Tibial nerve (tissue), 4 donors: ENCODE data around the gene PPP4R1. TPM values are rescaled to one million over a fixed set of nuclear protein-coding genes. Genes with fewer than 3 reads are reported as not detected.

ENCODE experiments used
- DNase-seq, 2 donors: peaks; one replicate each; pipeline ENCODE4 v3.0.0-alpha.2; 2019; ENCODE audit warnings: low spot score in 2 of 2
- H3K27ac ChIP-seq, 4 donors: fragments of 200-600 bp; sonication (generic) in 3 of 4; one replicate each; pipeline ENCODE4 v1.5.1; 2017 to 2019; ENCODE audit warnings: mild to moderate bottlenecking in 1 of 4
- H3K27me3 ChIP-seq, 2 donors: fragments of 200-600 bp; sonication (generic) in 1 of 2; one replicate each; pipeline versions ENCODE4 v1.5.1 to v1.6.0; 2017 to 2019
- H3K36me3 ChIP-seq, 3 donors: fragments of 200-600 bp; sonication (generic); one replicate each; pipeline ENCODE4 v1.5.1; 2018 to 2019
- H3K4me1 ChIP-seq, 4 donors: fragments of 200-600 bp; sonication (generic) in 3 of 4; one replicate each; pipeline ENCODE4 v1.5.1; 2017 to 2019
- H3K4me3 ChIP-seq, 4 donors: fragments of 200-600 bp; sonication (generic) in 3 of 4; one replicate each; pipeline ENCODE4 v1.5.1; 2017 to 2019; ENCODE audit warnings: mild to moderate bottlenecking in 1 of 4, moderate library complexity in 1 of 4
- H3K9me3 ChIP-seq, 4 donors: fragments of 200-600 bp; sonication (generic) in 3 of 4; one replicate each; pipeline ENCODE4 v1.5.1; 2017 to 2019
- EP300 ChIP-seq, 2 donors: sonication (generic); formaldehyde crosslinking; IDR thresholded peaks; one replicate each; pipeline ENCODE4 v1.6.1; 2017; ENCODE audit warnings: antibody characterized with exemption in 2 of 2, mild to moderate bottlenecking in 1 of 2
- POLR2A ChIP-seq, 2 donors: fragments of 450-650 bp; IDR thresholded peaks; one replicate each; pipeline ENCODE4 v1.6.1; 2017; ENCODE audit warnings: antibody characterized with exemption in 2 of 2, mild to moderate bottlenecking in 2 of 2, moderate library complexity in 2 of 2
- WGBS, 2 donors: methylation state at CpG; one replicate each; pipeline ENCODE4 v1.1.5; 2018; 5-methylcytosine and 5-hydroxymethylcytosine counted together
- total RNA-seq, 4 donors: library from RNA; depleted of rRNA; stranded (reverse); fragments of >200 nt; gene quantifications; one replicate each; pipeline ENCODE4 v1.1.0, GENCODE V29; 2016
- TF ChIP-seq, protein P1 (sequence below), 5 experiments: fragments of 200-600 bp in 3 of 5; fragments of 450-650 bp in 2 of 5; sonication (generic) in 3 of 5; IDR thresholded peaks; one replicate each; pipeline ENCODE4 v1.5.1; 2016 to 2019; ENCODE audit warnings: antibody characterized with exemption in 5 of 5, mild to moderate bottlenecking in 3 of 5, moderate library complexity in 2 of 5

Gene PPP4R1
- total RNA-seq, 4 donors from 2014 or later, result 97.7 to 124 (median 102) TPM

DNA sequence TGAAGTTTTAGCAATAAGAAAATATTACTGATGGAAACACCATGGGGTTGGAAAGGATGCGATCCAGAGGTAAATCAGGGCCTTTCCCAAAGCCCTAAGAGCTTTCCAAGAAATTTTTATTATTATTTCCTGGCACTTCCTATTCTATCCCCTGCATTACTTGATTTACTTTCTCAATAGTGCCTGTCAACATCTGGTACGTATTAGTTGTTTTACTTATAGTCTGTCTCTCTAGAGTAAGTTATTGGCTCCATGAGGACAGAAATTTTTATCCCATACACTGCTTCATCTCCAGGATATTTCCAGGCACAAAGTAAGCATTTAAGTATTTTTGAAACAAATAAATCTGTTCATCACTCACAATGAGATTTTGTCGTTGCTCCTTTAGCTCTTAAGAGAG, 18.1 kb downstream of the PPP4R1 start:
- no peaks in the 10 kb centered on the region for H3K27me3 ChIP-seq
- 36 to 46% methylated on average over 3 of the region's 3 CpGs for WGBS, 2 donors
- peaks cover 0 to 45% (median 0%) of the 10 kb centered on the region in 3 donors for H3K36me3 ChIP-seq
- H3K4me3 ChIP-seq, result no peak overlapping the region
- peaks cover 0 to 22% (median 9%) of the 10 kb centered on the region in 4 donors for H3K4me1 ChIP-seq
- H3K9me3 ChIP-seq, result peaks cover 0 to 40% (median 10%) of the 10 kb centered on the region in 4 donors
- no peak overlapping the region for H3K27ac ChIP-seq
- DNase-seq, result no peak
- TF ChIP-seq EP300 (IDR thresholded peaks at IDR 0.05) (no peak), POLR2A (IDR thresholded peaks at IDR 0.05) (no peak)
- TF ChIP-seq, protein P1, sequence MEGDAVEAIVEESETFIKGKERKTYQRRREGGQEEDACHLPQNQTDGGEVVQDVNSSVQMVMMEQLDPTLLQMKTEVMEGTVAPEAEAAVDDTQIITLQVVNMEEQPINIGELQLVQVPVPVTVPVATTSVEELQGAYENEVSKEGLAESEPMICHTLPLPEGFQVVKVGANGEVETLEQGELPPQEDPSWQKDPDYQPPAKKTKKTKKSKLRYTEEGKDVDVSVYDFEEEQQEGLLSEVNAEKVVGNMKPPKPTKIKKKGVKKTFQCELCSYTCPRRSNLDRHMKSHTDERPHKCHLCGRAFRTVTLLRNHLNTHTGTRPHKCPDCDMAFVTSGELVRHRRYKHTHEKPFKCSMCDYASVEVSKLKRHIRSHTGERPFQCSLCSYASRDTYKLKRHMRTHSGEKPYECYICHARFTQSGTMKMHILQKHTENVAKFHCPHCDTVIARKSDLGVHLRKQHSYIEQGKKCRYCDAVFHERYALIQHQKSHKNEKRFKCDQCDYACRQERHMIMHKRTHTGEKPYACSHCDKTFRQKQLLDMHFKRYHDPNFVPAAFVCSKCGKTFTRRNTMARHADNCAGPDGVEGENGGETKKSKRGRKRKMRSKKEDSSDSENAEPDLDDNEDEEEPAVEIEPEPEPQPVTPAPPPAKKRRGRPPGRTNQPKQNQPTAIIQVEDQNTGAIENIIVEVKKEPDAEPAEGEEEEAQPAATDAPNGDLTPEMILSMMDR (IDR thresholded peaks at IDR 0.05), result no peak

DNA sequence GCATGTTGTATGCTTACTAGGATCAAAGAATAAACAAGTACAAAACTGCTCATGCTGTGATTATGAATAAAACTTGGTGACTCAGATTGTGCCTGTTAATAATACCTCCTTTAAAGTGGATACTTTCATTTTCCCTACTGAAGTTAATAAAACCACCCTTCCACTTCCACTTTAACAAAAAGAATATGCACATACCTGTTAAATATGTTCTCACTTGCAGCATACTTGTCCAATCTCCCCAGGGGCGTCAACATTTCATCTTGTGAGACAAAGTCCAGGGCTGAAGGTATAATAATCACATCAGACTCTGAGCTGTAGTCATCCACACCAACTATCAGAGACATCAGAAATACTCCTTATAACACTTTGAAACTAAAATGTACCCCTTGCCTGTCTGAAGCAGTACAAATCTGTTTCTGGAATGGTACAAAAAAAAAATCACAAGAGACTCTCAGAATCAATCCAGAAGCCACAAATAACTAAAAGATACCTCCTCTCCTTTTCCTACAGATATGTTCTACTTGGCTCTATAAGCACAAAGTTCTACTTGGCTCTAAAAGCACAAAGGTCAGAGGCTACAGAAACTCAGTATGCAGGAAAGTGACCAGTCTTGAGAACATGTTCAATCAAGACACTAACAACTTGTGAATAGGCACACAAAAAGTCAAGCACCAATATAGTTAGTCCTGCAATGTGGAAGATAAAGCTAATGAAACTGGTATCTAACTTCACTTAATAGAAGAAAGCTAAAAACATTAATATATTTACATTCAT, 19.3 kb downstream of the PPP4R1 start:
- Histone ChIP-seq H3K9me3 (peaks cover 0 to 29% (median 5%) of the 10 kb centered on the region in 4 donors), H3K36me3 (peaks cover 0 to 48% (median 0%) of the 10 kb centered on the region in 3 donors), H3K4me3 (no peak overlapping the region), H3K27me3 (no peaks in the 10 kb centered on the region), H3K4me1 (peaks cover 0 to 22% (median 9%) of the 10 kb centered on the region in 4 donors), H3K27ac (peak overlapping the region in 1 of 4 donors; percentile 3)
- TF ChIP-seq POLR2A (IDR thresholded peaks at IDR 0.05), result no peak
- TF ChIP-seq, protein P1 (IDR thresholded peaks at IDR 0.05), result no peak
- TF ChIP-seq EP300 (IDR thresholded peaks at IDR 0.05), result no peak
- no peak for DNase-seq
- WGBS, 2 donors, result 73% methylated on average over 1 of the region's 1 CpG

DNA sequence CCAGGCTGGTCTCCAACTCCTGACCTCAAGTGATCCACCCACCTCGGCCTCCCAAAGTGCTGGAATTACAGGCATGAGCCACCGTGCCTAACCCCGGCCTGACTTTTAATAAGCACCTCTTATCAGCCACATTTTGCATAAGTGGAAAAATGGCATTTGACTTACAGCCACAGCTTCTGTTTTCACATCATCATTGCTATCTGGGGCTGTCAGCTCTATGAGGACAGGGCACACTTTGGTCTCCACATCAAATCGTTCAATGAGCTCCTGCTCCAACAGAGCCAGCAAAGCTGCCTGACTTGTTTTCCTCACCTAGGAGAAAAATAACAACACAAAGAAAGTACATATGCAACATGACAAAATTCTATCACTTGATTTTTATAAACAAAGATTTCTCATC, 26.4 kb downstream of the PPP4R1 start:
- WGBS, 2 donors, result 96 to 100% methylated on average over 4 of the region's 4 CpGs
- H3K4me3 ChIP-seq, result no peak overlapping the region

DNA sequence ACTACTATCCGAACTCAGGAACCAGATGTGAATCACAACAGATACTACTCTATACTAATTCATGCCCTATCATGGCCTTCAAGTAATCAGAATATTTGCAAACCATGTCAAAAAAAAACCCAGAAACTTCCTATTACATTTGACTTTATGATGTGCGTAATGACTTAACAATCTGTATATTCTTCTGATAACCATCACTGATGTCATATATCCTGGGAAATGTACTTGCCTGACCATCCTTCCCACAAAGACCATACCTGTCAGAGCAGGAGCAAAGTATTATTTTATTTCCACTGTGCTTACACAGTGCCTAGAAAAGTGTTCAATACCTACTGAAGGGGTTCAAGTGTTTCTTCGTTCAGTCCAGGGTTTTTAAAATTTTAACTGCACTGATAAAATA, 27.5 kb downstream of the PPP4R1 start:
- H3K27me3 ChIP-seq, result no peaks in the 10 kb centered on the region
- no peak for DNase-seq
- no peak overlapping the region for H3K27ac ChIP-seq
- H3K4me3 ChIP-seq, result no peak overlapping the region
- TF ChIP-seq, protein P1 (IDR thresholded peaks at IDR 0.05), result no peak
- no peak for TF ChIP-seq POLR2A (IDR thresholded peaks at IDR 0.05)
- no peak for TF ChIP-seq EP300 (IDR thresholded peaks at IDR 0.05)
- no peaks in the 10 kb centered on the region for H3K4me1 ChIP-seq
- peaks cover 0 to 78% (median 0%) of the 10 kb centered on the region in 3 donors for H3K36me3 ChIP-seq
- H3K9me3 ChIP-seq, result no peaks in the 10 kb centered on the region
- 92 to 94% methylated on average over 3 of the region's 3 CpGs for WGBS, 2 donors

More for the DNA sequence above, 26.4 kb downstream of the PPP4R1 start:
- DNase-seq, result no peak
- Histone ChIP-seq H3K36me3 (peaks cover 0 to 74% (median 0%) of the 10 kb centered on the region in 3 donors), H3K4me1 (no peaks in the 10 kb centered on the region), H3K9me3 (no peaks in the 10 kb centered on the region), H3K27me3 (no peaks in the 10 kb centered on the region), H3K27ac (no peak overlapping the region)
- TF ChIP-seq, protein P1 (IDR thresholded peaks at IDR 0.05), result no peak
- TF ChIP-seq EP300 (IDR thresholded peaks at IDR 0.05) (no peak), POLR2A (IDR thresholded peaks at IDR 0.05) (no peak)

DNA sequence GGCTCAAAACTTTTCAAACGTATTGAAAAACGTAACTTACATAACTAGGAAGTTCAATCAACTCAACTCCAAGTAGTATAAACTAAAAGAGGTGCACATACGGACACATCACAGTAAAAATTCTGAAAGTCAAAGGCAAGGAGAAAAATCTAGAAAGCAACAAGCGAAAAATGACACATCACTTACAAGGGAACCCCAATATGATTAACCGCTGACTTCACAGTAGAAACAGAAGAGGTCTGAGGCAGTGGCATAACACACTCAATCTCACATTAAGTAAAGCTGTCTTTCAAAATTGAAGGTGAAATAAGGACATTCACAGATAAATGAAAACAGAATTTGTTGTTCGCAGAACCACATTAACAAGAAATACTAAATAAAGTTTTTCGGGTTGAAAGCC, 32.7 kb downstream of the PPP4R1 start:
- DNase-seq, result no peak
- H3K27me3 ChIP-seq, result no peaks in the 10 kb centered on the region
- peaks cover 0 to 70% (median 0%) of the 10 kb centered on the region in 3 donors for H3K36me3 ChIP-seq
- no peak overlapping the region for H3K27ac ChIP-seq
- no peaks in the 10 kb centered on the region for H3K4me1 ChIP-seq
- TF ChIP-seq POLR2A (IDR thresholded peaks at IDR 0.05) (no peak), EP300 (IDR thresholded peaks at IDR 0.05) (no peak)
- TF ChIP-seq, protein P1 (IDR thresholded peaks at IDR 0.05), result no peak
- whole genome bisulfite sequencing, 2 donors, result 95 to 97% methylated on average over 7 of the region's 7 CpGs
- H3K4me3 ChIP-seq, result no peak overlapping the region
- no peaks in the 10 kb centered on the region for H3K9me3 ChIP-seq
